Measurements from ENCODE around the gene MED29. TPM values are rescaled to one million over a fixed set of nuclear protein-coding genes. Genes with fewer than 3 reads are reported as not detected.
"Not testable (repeated sequence)": the region's sequence is repeated elsewhere in the genome, so short reads cannot be mapped to it uniquely, and the experiment has no call there.

Gene MED29
- total and polyA plus RNA-seq, 4 experiments from 2014 or later: 43.1 to 59.8 (median 50.9) TPM

DNA sequence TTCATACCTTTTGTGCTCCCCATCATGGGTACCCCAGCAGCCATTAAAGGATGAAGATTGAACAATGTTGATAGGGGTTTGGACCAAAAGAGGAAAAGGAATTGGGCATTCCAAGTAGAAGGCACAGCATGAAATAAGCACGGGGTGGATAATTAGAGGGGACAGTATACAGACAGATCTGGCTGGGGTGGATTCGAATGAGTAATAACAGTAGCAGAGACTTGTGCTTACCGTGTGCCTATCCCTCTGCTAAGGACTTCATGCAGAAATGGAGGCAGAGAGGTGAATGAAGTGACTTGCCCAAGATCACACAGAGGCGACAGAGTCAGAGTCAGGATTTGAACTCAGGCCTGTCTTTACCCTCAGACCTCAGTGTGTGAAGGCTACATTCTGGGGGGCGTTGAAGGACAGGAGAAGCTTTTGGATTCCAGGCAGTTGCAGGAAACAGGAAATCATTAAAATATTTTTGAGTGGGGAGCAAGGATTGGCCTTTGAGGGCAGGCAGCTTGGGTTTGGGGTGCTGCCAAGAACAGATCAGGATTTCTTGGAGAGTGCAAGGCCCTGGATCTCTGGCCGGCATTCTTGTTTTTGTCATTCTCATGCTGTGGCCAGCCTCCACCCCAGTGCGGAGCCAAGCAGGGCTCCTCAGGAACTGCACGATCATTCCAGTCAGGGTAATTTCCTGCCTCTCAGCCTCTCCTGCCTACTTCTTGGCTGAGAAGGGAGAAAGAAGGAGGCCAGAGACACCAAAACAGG lies 19.0 kb upstream of the MED29 start:
- Histone ChIP-seq H3K27me3 (ENCODE audit: insufficient read depth, low read length) (no peaks in the 10 kb centered on the region), H3K4me1 (ENCODE audit: insufficient read depth, low read length) (no peaks in the 10 kb centered on the region), H3K27ac (ENCODE audit: low read depth, low read length) (no peak overlapping the region), H3K36me3 (ENCODE audit: insufficient read depth, low read length) (peaks cover 41% of the 10 kb centered on the region), H3K4me3 (ENCODE audit: low read length in 2 of 2) (no peak overlapping the region), H3K9me3 (ENCODE audit: control insufficient read depth in 1 of 2, low read length in 2 of 2) (no peaks in the 10 kb centered on the region)
- Mint-ChIP-seq H3K9me3 (no peaks in the 10 kb centered on the region), H3K27ac (peak overlapping the region in 6 of 7 donors; percentile 2 to 59 (median 17)), H3K4me3 (no peak overlapping the region), H3K36me3 (peaks cover 38 to 62% of the 10 kb centered on the region in 2 donors), H3K4me1 (peaks cover 0 to 2% (median 0%) of the 10 kb centered on the region in 4 donors), H3K27me3 (no peaks in the 10 kb centered on the region)
- ChIA-PET POLR2A (ENCODE audit: partially characterized antibody) (interaction anchor here (0.8 kb wide), 1 partner anchor 10 kb away, joined by 3 read pairs; no protein-coding TSS in a partner anchor), CTCF (ENCODE audit: partially characterized antibody) (no interaction called here)
- no peak for DNase-seq
- intact Hi-C loops (cut with micrococcal nuclease): no loop called here

DNA sequence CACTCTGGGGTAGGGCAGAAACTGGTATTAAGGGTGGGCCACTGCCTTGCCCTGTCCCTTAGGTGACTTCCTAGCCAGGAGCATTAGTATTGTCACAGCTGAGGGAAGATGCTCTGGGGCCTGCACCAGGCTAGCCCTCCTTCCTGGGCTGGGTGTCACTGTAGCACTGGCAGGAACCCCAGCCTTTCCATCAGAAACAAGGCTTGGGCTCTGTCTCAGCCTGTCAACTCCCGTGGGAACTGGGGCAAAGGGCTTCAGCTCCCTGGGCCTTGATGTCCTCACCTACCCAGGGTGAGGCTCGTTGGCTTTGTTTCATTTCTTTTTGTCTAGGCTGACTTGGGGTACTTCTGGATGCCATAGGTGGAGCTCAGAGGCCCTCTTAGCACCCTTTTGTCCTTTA lies 18.2 kb upstream of the MED29 start:
- H3K4me3 Mint-ChIP-seq: no peak overlapping the region
- H3K27ac ChIP-seq (ENCODE audit: low read depth, low read length): no peak overlapping the region
- no peaks in the 10 kb centered on the region for H3K9me3 ChIP-seq (ENCODE audit: control insufficient read depth in 1 of 2, low read length in 2 of 2)
- peak overlapping the region in 4 of 7 donors; percentile 11 to 85 (median 50) for H3K27ac Mint-ChIP-seq
- H3K4me3 ChIP-seq (ENCODE audit: low read length in 2 of 2): no peak overlapping the region
- H3K36me3 ChIP-seq (ENCODE audit: insufficient read depth, low read length): peaks cover 48% of the 10 kb centered on the region
- no peaks in the 10 kb centered on the region for H3K27me3 Mint-ChIP-seq
- H3K4me1 Mint-ChIP-seq: peaks cover 0 to 2% (median 0%) of the 10 kb centered on the region in 4 donors
- no peak for DNase-seq
- H3K4me1 ChIP-seq (ENCODE audit: insufficient read depth, low read length): no peaks in the 10 kb centered on the region
- H3K36me3 Mint-ChIP-seq: peaks cover 43 to 67% of the 10 kb centered on the region in 2 donors
- POLR2A ChIA-PET (ENCODE audit: partially characterized antibody): interaction anchor here (0.8 kb wide), 1 partner anchor 10 kb away, joined by 3 read pairs; no protein-coding TSS in a partner anchor
- CTCF ChIA-PET (ENCODE audit: partially characterized antibody): no interaction called here
- no peaks in the 10 kb centered on the region for H3K27me3 ChIP-seq (ENCODE audit: insufficient read depth, low read length)
- intact Hi-C loops (cut with micrococcal nuclease): no loop called here
- H3K9me3 Mint-ChIP-seq: no peaks in the 10 kb centered on the region

DNA sequence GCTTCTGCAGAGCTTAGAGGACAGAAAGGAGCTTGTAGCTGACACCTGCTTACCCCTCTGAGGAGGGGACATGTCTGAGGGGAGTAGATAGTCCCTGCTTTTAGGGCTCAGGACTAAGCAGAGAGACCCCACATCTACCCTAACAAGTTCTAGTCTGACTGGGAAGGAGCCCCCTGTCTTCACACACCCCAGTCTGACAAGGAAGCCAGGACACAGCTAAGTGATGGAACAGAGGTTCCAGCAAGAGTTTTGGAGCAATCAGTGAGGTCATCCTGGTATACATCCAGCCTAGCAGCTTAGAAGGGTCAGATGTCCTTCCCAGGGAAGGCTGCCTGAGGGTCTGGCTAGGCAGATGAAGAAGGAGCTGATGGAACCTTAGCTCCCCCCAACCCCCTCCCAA lies 15.2 kb upstream of the MED29 start:
- peaks cover 41 to 71% of the 10 kb centered on the region in 2 donors for H3K36me3 Mint-ChIP-seq
- ChIA-PET POLR2A (ENCODE audit: partially characterized antibody) (interaction anchor here (0.6 to 1.0 kb wide), 2 partner anchors 32 to 71 kb away, joined by 3 read pairs; no protein-coding TSS in a partner anchor), CTCF (ENCODE audit: partially characterized antibody) (no interaction called here)
- peak overlapping the region in 2 of 7 donors; percentile 52 to 60 for H3K27ac Mint-ChIP-seq
- DNase-seq: no peak
- intact Hi-C loops (cut with micrococcal nuclease): no loop called here
- no peaks in the 10 kb centered on the region for H3K9me3 Mint-ChIP-seq
- Histone ChIP-seq H3K27ac (ENCODE audit: low read depth, low read length) (no peak overlapping the region), H3K4me3 (ENCODE audit: low read length in 2 of 2) (no peak overlapping the region), H3K27me3 (ENCODE audit: insufficient read depth, low read length) (no peaks in the 10 kb centered on the region), H3K4me1 (ENCODE audit: insufficient read depth, low read length) (no peaks in the 10 kb centered on the region), H3K36me3 (ENCODE audit: insufficient read depth, low read length) (peaks cover 53% of the 10 kb centered on the region), H3K9me3 (ENCODE audit: control insufficient read depth in 1 of 2, low read length in 2 of 2) (no peaks in the 10 kb centered on the region)
- H3K4me3 Mint-ChIP-seq: no peak overlapping the region
- H3K4me1 Mint-ChIP-seq: peaks cover 0 to 2% (median 0%) of the 10 kb centered on the region in 4 donors
- H3K27me3 Mint-ChIP-seq: no peaks in the 10 kb centered on the region

DNA sequence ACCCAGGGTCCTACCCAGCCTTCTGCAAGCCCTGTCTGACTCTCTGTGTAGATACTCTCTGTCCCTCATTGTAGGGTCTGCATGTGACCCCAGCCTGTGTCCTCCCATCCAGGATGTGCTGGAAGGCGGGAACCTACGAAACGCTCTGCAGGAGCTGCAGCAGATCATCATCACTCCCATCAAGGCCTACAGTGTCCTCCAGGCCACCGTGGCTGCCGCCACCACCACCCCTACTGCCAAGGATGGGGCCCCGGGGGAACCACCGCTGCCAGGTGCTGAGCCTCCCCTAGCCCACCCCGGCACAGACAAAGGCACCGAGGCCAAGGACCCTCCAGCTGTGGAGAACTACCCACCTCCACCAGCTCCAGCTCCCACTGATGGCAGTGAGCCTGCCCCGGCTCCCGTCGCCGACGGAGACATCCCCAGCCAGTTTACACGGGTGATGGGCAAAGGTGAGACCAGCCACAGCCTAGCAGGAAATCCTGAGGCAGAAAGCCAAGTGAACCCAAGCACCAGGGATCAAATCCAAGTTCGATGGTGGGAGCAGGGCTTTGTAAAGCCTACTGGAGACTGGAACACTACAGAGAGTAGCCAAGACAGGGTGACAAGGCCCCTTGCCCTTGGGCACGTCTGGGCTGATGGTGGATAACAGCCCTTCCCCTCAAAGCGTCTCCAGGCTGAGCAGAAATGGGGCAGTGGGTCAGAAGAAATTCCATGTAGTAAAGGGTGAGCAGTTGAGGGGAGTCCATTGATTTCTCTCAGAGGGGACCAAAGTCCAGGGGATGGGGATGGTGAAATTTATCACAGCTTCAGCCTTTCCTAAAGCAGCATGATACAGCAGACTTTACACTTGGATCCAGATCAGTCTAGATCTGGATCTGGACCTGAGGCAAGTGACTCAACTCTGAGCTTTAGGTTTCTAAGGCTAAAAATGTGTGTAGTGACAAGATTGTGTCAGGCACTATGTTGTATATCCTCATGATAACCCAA lies 13.5 kb upstream of the MED29 start:
- H3K36me3 Mint-ChIP-seq: peaks cover 46 to 74% of the 10 kb centered on the region in 2 donors
- Histone ChIP-seq H3K9me3 (ENCODE audit: control insufficient read depth in 1 of 2, low read length in 2 of 2) (no peaks in the 10 kb centered on the region), H3K27me3 (ENCODE audit: insufficient read depth, low read length) (no peaks in the 10 kb centered on the region), H3K4me1 (ENCODE audit: insufficient read depth, low read length) (no peaks in the 10 kb centered on the region), H3K36me3 (ENCODE audit: insufficient read depth, low read length) (peaks cover 54% of the 10 kb centered on the region), H3K4me3 (ENCODE audit: low read length in 2 of 2) (no peak overlapping the region), H3K27ac (ENCODE audit: low read depth, low read length) (no peak overlapping the region)
- no peak overlapping the region for H3K4me3 Mint-ChIP-seq
- intact Hi-C loops (cut with micrococcal nuclease): no loop called here
- ChIA-PET CTCF (ENCODE audit: partially characterized antibody) (no interaction called here), POLR2A (ENCODE audit: partially characterized antibody) (no interaction called here)
- peaks cover 0 to 2% (median 0%) of the 10 kb centered on the region in 4 donors for H3K4me1 Mint-ChIP-seq
- H3K27ac Mint-ChIP-seq: peak overlapping the region in 2 of 7 donors; percentile 50 to 74
- no peaks in the 10 kb centered on the region for H3K27me3 Mint-ChIP-seq
- no peak for DNase-seq
- H3K9me3 Mint-ChIP-seq: no peaks in the 10 kb centered on the region

DNA sequence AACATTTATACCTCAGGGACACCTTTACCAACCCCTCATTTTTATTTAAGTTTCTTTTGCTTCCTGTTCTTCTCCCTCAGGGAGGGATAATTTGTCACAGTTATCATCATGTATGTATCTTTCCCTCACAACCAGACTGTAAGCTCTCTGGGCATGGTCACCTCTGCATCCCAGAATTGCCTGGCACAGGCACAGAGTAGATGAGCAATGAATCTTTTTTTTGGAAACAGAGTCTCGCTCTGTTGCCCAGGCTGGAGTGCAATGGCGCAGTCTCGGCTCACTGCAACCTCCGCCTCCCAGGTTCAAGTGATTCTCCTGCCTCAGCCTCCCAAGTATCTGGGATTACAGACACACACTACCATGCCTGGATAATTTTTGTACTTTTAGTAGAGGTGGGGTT lies 11.8 kb upstream of the MED29 start:
- H3K9me3 ChIP-seq (ENCODE audit: control insufficient read depth in 1 of 2, low read length in 2 of 2); H3K4me1 ChIP-seq (ENCODE audit: insufficient read depth, low read length); H3K4me1 Mint-ChIP-seq; H3K27me3 ChIP-seq (ENCODE audit: insufficient read depth, low read length); H3K4me3 ChIP-seq (ENCODE audit: low read length in 2 of 2); CTCF ChIA-PET (ENCODE audit: partially characterized antibody); POLR2A ChIA-PET (ENCODE audit: partially characterized antibody); H3K9me3 Mint-ChIP-seq; H3K27ac ChIP-seq (ENCODE audit: low read depth, low read length); H3K27me3 Mint-ChIP-seq; intact Hi-C loops (cut with micrococcal nuclease); H3K4me3 Mint-ChIP-seq; DNase-seq: not testable (repeated sequence)
- H3K36me3 ChIP-seq (ENCODE audit: insufficient read depth, low read length): peaks cover 68% of the 10 kb centered on the region
- Mint-ChIP-seq H3K27ac (peak overlapping the region in 3 of 7 donors; percentile 31 to 70 (median 63)), H3K36me3 (peaks cover 42 to 86% of the 10 kb centered on the region in 2 donors)

DNA sequence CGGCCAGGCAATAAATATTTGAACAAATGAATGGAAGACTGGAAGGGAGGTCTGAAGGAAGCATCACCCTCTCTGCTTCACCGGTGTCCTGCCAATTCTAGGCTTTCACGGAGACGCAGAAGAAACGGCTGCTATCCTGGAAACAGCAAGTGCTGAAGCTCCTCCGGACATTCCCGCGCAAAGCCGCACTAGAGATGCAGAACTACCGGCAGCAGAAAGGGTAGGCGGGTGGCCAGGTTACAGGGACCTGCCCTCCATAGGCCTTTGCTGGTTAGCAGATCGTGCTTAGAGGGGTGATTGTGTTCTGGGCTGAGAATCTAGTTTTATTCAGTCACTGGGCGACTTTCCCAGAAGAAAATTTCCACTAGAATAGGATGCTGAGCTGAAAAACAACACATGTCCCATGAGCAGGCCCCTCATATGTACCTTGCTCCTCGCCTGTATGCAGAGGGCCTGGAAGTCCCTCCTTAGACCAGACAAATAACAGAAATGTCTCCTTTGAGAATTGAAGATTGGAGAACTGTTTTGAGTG lies 11.2 kb upstream of the MED29 start:
- Histone ChIP-seq H3K27ac (ENCODE audit: low read depth, low read length) (no peak overlapping the region), H3K9me3 (ENCODE audit: control insufficient read depth in 1 of 2, low read length in 2 of 2) (no peaks in the 10 kb centered on the region), H3K36me3 (ENCODE audit: insufficient read depth, low read length) (peaks cover 68% of the 10 kb centered on the region), H3K4me3 (ENCODE audit: low read length in 2 of 2) (no peak overlapping the region), H3K27me3 (ENCODE audit: insufficient read depth, low read length) (no peaks in the 10 kb centered on the region), H3K4me1 (ENCODE audit: insufficient read depth, low read length) (no peaks in the 10 kb centered on the region)
- ChIA-PET CTCF (ENCODE audit: partially characterized antibody) (no interaction called here), POLR2A (ENCODE audit: partially characterized antibody) (no interaction called here)
- Mint-ChIP-seq H3K9me3 (no peaks in the 10 kb centered on the region), H3K27ac (peak overlapping the region in 3 of 7 donors; percentile 31 to 86 (median 70)), H3K4me3 (no peak overlapping the region), H3K36me3 (peaks cover 39 to 88% of the 10 kb centered on the region in 2 donors), H3K27me3 (no peaks in the 10 kb centered on the region), H3K4me1 (no peaks in the 10 kb centered on the region)
- no peak for DNase-seq
- intact Hi-C loops (cut with micrococcal nuclease): no loop called here

Data from CD4-positive, alpha-beta memory T cell (primary cell).